Measurements from ENCODE around the gene SUN2. TPM values are rescaled to one million over a fixed set of nuclear protein-coding genes. Genes with fewer than 3 reads are reported as not detected.

The SUN2 gene
- total and polyA plus RNA-seq, 2 of the 8 experiments (the other 6 are each of a cell fraction or from before 2014, with no cell fraction given) = 5.1 to 10.5 TPM

- TF ChIP-seq USF2 (IDR thresholded peaks at IDR 0.05; ENCODE audit: low read length) (no peak), EP300 (IDR thresholded peaks at IDR 0.05; ENCODE audit: borderline replicate concordance in 1 of 2, low read depth in 2 of 2, low read length in 2 of 2) (no peak; a peak in 1 of 3 replicates), JUND (IDR thresholded peaks at IDR 0.05; ENCODE audit: low read length) (peak; percentile 38; the same call in 1 of the 2 replicates), TAF1 (IDR thresholded peaks at IDR 0.05; ENCODE audit: low read depth, low read length) (peak; percentile 94), SIN3A (conservative IDR thresholded peaks at IDR 0.05 in 1 of 2, IDR thresholded peaks at IDR 0.05 in 1 of 2; ENCODE audit: low read depth in 1 of 2, low read length in 2 of 2) (0 out of 4 replicates have a peak, but pooled peaks of 1 of the 2 experiments have one; percentile 47), KDM1A (IDR thresholded peaks at IDR 0.05; ENCODE audit: borderline replicate concordance, low read length) (no peak), CTCF (IDR thresholded peaks at IDR 0.05; ENCODE audit: control extremely low read depth in 1 of 3, insufficient read depth in 1 of 3, low read depth in 1 of 3, low read length in 3 of 3) (no peak), KDM4A (IDR thresholded peaks at IDR 0.05; ENCODE audit: low read depth, low read length, severe bottlenecking) (peak; percentile 73), SP2 (IDR thresholded peaks at IDR 0.05; ENCODE audit: low read length) (peak; percentile 85), NANOG (IDR thresholded peaks at IDR 0.05; ENCODE audit: insufficient read depth, low read depth, low read length, poor library complexity, severe bottlenecking) (peak; percentile 88)
Observed at GRCh38 chr22:38705235-38706100, 50.3 kb downstream of the SUN2 start, which contains the start of gene GTPBP1 (continued).
